ENCODE data around the gene LRRC3. TPM values are rescaled to one million over a fixed set of nuclear protein-coding genes. Genes with fewer than 3 reads are reported as not detected.

LRRC3 gene
- polyA plus RNA-seq, 1 experiment: 0.10 TPM

GRCh38 chr21:44439211-44439600 lies 16.1 kb upstream of the LRRC3 start:
- Histone ChIP-seq H3K27me3 (ENCODE audit: control insufficient read depth, insufficient read depth, low read length) (no peaks in the 10 kb centered on the region), H3K27ac (ENCODE audit: low read depth, low read length) (no peak overlapping the region), H3K9me3 (ENCODE audit: control insufficient read depth, insufficient read depth, low read length) (peaks cover 93% of the 10 kb centered on the region), H3K4me3 (ENCODE audit: low read depth, low read length) (no peak overlapping the region)
- DNase-seq (ENCODE audit: low read depth, low spot score): no peak
- no peak for TF ChIP-seq CTCF (IDR thresholded peaks at IDR 0.05; ENCODE audit: low read depth, low read length)
- ChIA-PET POLR2A (no interaction called here), CTCF (no interaction called here)

- POLR2A ChIA-PET: no interaction called here
- no peak for DNase-seq (ENCODE audit: low read depth, low spot score)
- CTCF ChIA-PET: no interaction called here
- H3K9me3 ChIP-seq (ENCODE audit: control insufficient read depth, insufficient read depth, low read length): peaks cover 86% of the 10 kb centered on the region
- no peak overlapping the region for H3K27ac ChIP-seq (ENCODE audit: low read depth, low read length)
- no peak overlapping the region for H3K4me3 ChIP-seq (ENCODE audit: low read depth, low read length)
- no peak for TF ChIP-seq CTCF (IDR thresholded peaks at IDR 0.05; ENCODE audit: low read depth, low read length)
- H3K27me3 ChIP-seq (ENCODE audit: control insufficient read depth, insufficient read depth, low read length): no peaks in the 10 kb centered on the region
These were observed 14.9 kb upstream of the LRRC3 start for GRCh38 chr21:44440241-44441040.

GRCh38 chr21:44441041-44441400 lies 14.3 kb upstream of the LRRC3 start:
- H3K4me3 ChIP-seq (ENCODE audit: low read depth, low read length): no peak overlapping the region
- CTCF ChIA-PET: no interaction called here
- TF ChIP-seq CTCF (IDR thresholded peaks at IDR 0.05; ENCODE audit: low read depth, low read length): no peak
- peaks cover 81% of the 10 kb centered on the region for H3K9me3 ChIP-seq (ENCODE audit: control insufficient read depth, insufficient read depth, low read length)
- no peaks in the 10 kb centered on the region for H3K27me3 ChIP-seq (ENCODE audit: control insufficient read depth, insufficient read depth, low read length)
- no peak for DNase-seq (ENCODE audit: low read depth, low spot score)
- POLR2A ChIA-PET: no interaction called here
- H3K27ac ChIP-seq (ENCODE audit: low read depth, low read length): no peak overlapping the region

- CTCF ChIA-PET: no interaction called here
- TF ChIP-seq CTCF (IDR thresholded peaks at IDR 0.05; ENCODE audit: low read depth, low read length): no peak
- POLR2A ChIA-PET: no interaction called here
- peaks cover 75% of the 10 kb centered on the region for H3K9me3 ChIP-seq (ENCODE audit: control insufficient read depth, insufficient read depth, low read length)
- no peak overlapping the region for H3K27ac ChIP-seq (ENCODE audit: low read depth, low read length)
- no peak for DNase-seq (ENCODE audit: low read depth, low spot score)
- H3K4me3 ChIP-seq (ENCODE audit: low read depth, low read length): no peak overlapping the region
- H3K27me3 ChIP-seq (ENCODE audit: control insufficient read depth, insufficient read depth, low read length): no peaks in the 10 kb centered on the region
These were observed 13.6 kb upstream of the LRRC3 start for GRCh38 chr21:44441581-44442265.

Data from AG04450 (cell line).